Middle frontal gyrus (tissue), 1 donor: ENCODE measurements around the gene ARMH3.
A peak's percentile ranks its signal among the peaks of the same experiment; 100 is the strongest.

Source experiments
- DNase-seq: peaks from one replicate; pipeline ENCODE4 v3.0.0-alpha.2; 2015; ENCODE audit warnings: low spot score; ENCODE audit errors: extremely low spot score

ARMH3 gene

GRCh38 chr10:101896225-101896877 lies 159.6 kb downstream of the ARMH3 start:
- DNase-seq: no peak

DNA sequence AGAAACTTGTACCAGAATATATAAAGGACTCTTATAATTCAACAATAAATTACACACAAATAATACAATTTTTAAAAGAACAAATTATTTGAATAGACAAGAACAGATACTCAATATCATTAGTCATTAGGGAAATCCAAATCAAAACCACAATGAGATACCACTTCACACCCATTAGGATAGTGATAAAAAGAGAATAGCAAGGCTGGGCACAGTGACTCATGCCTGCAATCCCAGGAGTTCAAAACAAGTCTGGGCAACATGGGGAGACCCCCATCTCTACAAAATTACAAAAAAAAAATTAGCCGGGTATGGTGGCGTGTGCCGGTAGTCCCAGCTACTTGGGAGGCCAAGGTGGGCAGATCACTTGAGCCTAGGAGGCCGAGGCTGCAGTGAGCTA lies 160.2 kb downstream of the ARMH3 start:
- DNase-seq: no peak

GRCh38 chr10:101894742-101895141 lies 161.2 kb downstream of the ARMH3 start:
- no peak for DNase-seq

GRCh38 chr10:101894266-101894665 lies 161.7 kb downstream of the ARMH3 start:
- no peak for DNase-seq

GRCh38 chr10:101893510-101894120 lies 162.4 kb downstream of the ARMH3 start:
- no peak for DNase-seq

GRCh38 chr10:101892782-101893391 lies 163.1 kb downstream of the ARMH3 start:
- no peak for DNase-seq

DNA sequence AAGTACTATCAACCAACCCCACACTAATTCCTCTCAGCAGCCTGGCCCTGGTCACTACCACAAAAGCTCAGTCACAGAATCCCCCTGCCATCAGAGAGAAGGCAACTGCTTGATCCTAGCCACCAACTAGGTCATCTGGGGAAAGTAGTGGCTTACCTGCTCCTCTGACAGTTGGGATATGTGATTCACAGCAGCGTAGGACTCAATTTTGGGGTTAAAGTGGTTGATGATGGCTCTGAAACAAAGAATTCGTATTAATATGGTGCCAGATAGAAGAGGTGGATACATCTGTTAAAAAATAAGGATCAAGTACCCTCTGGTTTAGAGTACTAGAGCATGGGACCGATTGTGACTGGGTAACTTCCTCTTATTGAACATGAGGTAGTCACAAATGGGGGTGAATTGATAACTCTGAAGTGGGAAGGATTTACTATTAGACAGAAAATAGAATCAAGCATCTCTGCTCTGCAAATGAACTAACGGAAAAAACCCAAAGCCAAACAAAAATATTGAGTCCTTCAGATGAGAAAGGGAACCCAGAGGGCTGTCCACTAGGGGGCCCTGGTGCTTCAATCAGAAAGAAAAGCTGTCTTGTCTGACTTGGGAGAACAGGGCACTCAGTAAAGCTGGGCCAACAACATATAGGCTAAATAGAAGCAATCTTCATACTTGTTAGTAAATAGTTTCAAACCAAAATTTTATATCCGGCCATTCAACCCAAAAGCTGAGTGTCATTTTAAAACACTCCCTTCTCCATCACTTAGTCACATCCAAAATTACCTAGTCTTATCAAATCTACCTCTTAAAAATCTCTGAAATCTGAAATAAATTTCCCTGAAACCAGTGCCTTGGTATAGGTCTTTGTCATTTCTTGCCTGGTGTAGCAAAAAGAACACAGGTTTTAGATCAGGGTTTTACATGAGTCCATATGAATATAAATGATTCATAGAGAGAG lies 166.4 kb downstream of the ARMH3 start:
- DNase-seq: peak; percentile 79

GRCh38 chr10:101888251-101888949 lies 167.6 kb downstream of the ARMH3 start:
- no peak for DNase-seq

DNA sequence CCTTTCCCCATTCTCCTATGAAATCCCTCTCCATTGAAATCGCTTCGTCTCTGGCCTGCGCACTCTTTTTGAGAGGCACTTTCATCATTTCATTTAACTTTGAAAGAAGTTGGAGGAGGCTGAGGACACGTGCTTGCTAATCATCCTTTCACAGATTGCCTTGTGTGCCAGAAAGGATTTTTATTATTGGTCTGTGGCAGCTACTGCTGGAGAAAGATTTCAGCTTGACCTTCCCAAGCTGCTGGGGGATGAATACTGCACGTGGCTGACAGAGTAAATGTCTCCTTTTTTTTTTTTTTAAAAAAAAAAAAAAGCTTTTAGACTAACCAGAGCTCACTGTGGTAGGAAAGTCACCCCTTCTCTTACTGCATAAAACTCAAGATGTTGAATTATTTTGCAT lies 168.2 kb downstream of the ARMH3 start:
- no peak for DNase-seq

- DNase-seq: no peak
Measured at GRCh38 chr10:101886521-101887312, 169.3 kb downstream of the ARMH3 start.

GRCh38 chr10:101881036-101881774 lies 174.8 kb downstream of the ARMH3 start:
- DNase-seq: no peak

GRCh38 chr10:101880232-101880573 lies 175.8 kb downstream of the ARMH3 start:
- no peak for DNase-seq

- no peak for DNase-seq
Measured at GRCh38 chr10:101879456-101880231, 176.3 kb downstream of the ARMH3 start.

DNA sequence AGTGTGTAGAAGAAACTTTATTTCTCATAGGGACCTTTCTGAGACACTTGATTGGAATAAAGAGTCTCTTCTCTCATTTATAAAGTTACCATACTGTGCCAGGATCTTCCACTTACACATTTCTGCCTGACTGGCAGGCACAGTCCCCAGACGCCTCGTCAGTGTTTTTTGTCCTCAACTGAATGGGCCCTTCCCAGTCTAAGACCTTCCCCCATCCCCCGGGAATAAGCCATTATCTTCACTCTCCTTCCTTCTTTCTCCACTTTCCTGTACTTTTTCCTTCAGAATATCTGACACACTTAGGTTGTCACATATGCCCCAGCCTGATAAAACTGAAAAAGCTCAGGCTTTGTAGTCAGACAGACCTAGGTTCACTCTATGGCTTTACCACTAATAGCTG lies 177.1 kb downstream of the ARMH3 start:
- no peak for DNase-seq

DNA sequence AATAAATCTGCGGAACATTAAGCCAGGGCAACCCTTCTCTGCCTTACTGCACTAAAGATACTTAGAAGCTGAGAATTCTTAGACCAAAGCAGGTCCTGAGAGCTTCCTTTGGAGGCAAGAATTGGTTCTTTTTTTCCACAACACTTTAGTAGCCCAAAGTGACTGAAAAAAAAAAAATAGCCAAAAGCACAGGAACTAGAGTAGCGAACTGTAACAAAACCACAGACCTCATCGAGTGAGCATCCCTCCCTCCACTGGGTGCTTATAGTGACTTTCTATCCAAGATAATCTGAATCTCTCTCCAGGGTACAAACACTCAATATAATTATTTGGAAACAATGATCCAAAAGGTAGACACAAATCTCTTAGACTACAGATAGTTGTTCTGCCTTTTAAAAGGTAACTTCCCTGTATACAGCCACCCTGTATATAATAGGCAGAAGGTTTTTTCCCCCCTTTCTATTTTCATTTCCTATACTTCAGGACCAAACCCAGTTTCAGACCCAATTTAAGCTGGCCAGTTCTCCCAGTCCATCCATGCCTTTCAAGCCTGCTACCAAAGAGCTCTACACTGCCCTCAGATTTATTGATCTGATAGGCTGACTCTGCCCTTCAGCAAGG lies 180.8 kb downstream of the ARMH3 start:
- no peak for DNase-seq

DNA sequence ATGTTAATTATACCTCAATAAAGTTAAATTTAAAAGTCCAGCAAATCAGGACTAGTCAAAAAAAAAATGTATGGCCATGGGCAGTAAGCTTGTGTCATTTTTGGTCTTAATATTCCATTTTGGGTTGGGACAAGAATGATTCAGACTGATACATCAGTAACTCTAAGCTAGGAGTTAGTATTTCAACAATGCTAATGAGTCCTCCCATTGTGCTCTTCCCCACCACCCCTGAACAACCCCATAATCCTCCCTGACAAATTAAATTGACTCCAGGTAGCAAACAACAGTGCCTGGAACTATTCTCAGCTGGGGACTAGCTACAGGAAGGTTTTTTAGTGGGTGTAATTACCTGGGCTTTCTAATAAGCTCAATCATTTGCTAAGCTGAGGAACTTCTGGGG lies 181.7 kb downstream of the ARMH3 start:
- no peak for DNase-seq

DNA sequence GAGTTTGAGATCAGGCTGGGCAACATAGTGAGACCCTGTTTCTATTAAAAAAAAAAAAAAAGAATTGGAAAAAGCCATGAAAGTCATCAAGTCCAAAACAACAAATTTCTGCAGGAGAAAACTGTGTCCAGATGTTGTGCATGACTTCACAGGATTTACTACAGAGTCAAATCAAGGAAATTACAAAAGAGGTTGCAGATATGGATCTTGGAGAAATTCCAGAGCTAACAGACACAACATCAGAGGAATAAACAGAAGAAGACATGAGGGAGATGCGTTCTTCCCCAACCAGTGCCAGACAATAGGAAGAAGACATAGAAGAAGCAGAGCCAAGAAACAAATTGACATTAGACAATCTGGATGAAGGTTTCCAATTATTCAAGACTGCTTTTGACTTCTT lies 188.0 kb downstream of the ARMH3 start:
- no peak for DNase-seq

GRCh38 chr10:101859530-101859929 lies 196.4 kb downstream of the ARMH3 start:
- no peak for DNase-seq
